GM21529 (cell line): ENCODE measurements around the gene LPGAT1.

ENCODE experiments used
- ATAC-seq: cut with Tn5 transposase; IDR thresholded peaks from one replicate; pipeline ENCODE4 v1.9.1; 2021; ENCODE audit not compliant: unreplicated experiment

Gene LPGAT1

DNA sequence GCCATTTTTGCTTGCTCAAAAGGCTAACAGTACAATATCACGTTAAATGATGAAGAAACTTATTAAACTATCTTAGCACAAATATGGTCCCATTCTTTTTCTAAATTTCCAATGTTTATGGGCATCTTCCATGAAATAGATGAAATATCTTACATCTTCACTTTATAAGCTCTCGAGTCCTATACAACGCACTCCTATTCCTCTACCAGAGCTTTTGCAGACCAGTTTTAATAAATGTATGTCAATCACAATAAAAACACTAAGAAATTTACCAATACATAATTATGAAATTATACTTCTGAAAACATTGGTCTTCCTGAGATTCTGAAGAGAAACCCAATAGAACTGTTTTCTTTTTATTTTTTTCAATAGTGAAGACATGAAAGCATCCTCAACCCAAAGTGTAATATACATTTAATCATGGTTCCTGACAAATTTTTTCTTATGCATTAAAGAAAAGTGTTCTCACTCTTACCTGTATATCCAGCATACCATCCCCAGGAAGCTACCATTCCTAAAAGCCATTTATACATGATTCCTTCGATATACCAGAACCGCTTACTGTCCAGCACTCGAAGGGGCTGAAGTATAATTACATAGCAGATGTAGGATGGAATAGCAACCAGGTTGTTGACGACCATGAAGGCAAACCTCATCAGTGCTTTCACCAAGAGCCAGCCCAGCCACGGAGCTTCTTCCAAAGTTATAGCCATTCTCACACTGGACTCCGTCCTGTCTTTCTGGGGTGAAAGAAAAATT, 1.8 kb downstream of the LPGAT1 start:
- no peak for ATAC-seq

DNA sequence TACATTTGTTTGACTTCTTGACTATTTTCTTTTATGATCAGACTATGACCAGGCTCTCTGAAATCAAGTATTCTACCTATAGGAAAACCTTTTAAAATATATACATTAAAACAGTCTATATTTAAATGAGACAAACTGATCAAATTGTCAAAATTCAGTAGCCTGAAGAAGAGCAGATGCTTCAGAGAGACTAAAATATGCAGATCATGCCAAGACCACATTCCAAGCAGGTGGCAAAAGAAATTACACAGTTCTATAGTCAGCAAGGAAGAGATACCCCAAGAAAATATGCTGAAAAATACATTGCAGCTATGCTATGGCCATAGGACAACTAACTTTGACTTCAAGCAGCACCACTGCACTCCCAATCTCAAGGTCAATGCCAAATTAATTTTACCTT, 3.5 kb downstream of the LPGAT1 start:
- no peak for ATAC-seq

GRCh38 chr1:211825980-211826379, 4.6 kb downstream of the LPGAT1 start:
- no peak for ATAC-seq

DNA sequence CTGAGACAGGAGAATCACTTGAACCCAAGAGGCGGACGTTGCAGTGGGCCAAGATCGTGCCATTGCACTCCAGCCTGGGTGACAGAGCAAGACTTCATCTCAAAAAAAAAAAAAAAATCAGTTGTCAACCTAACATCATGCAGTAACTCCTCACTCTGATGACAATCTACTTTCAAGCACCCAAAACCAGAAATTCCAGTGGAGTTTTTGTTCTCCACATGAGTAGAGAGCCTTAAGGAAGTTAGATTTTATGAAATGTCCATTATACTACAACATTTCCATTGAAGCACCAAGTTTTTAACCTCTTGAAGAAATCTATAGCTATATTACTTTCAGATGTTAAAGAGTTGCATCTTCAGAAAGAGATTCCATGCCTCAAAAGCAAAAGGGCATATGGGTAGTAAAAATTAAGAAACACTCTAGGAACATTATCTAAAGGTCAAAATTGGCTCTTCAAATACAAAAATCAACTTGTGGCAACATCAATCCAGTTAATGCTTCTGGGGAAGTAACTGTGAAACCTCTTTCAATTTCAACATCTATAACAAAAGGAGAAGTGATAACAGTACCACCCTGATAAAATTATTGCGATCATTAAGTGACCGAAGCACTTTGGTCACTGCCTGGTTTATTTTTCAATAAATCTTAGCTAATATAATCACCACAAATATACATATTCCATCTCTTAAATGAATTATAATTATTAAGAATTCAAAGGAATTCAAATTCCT, 7.7 kb downstream of the LPGAT1 start:
- no peak for ATAC-seq

DNA sequence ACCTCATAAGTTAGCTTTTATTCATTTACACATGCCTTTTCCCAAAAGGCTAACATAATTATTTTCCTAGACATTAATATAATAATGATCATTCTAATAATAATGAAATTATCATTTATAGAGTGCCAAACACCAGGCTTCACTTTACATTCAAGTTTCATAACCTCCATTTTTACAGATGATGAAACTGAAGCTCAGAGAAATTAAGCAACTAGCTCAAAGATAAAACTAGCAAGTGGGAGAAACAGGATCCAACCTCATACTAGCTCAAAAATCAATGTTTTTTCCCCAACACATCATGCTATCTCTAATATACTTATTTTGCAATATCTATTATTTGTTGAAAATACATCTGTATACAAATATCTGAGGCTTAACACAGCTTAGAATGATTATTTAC, 14.0 kb downstream of the LPGAT1 start:
- ATAC-seq, result no peak

GRCh38 chr1:211814313-211814712, 16.2 kb downstream of the LPGAT1 start:
- ATAC-seq, result no peak

GRCh38 chr1:211813590-211813989, 17.0 kb downstream of the LPGAT1 start:
- no peak for ATAC-seq

GRCh38 chr1:211812584-211812983, 18.0 kb downstream of the LPGAT1 start:
- ATAC-seq, result no peak

DNA sequence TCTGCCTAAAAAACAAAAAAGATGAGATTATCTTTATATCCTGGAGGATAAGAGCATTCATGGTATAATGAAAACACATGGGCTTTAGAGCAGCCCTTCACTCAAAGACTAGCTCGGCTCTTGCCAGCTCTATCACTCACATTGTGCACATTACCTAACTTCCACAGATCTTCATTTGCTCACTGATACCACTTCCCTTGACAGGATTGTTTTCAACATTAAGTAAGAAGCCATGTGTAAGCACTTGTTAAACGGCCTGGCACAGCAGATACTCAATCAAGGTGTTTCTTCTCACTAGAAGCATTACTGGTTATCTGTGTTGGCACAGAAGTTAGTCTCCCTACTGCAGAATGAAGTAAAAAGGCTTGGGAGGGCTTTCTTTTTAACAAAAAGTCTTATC, 18.7 kb downstream of the LPGAT1 start:
- no peak for ATAC-seq

- no peak for ATAC-seq
Observed at GRCh38 chr1:211811126-211811525, 19.4 kb downstream of the LPGAT1 start.

DNA sequence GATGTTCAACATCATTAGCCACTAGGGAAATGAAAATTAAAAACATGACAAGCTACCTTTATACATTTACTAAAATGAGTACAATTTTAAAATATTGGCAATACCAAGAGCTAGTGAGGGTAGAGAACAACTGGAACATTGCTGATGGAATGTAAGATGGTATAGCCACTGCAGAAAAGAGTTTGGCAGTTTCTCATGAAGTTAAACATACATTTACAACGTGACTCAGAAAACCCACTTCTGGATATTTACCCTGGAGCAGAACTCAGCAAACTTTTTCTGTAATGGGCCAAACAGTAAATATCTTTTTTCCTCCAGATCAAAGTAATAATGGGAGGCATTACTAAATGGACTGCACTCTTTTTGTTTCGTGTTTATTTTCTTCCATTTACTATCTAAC, 22.1 kb downstream of the LPGAT1 start:
- ATAC-seq, result no peak

- no peak for ATAC-seq
Observed at GRCh38 chr1:211804915-211805314, 25.6 kb downstream of the LPGAT1 start.

GRCh38 chr1:211800925-211801607, 29.5 kb downstream of the LPGAT1 start:
- ATAC-seq, result no peak

- ATAC-seq, result no peak
Observed at GRCh38 chr1:211797994-211798393, 32.6 kb downstream of the LPGAT1 start.

- ATAC-seq, result no peak
Observed at GRCh38 chr1:211791979-211792378, 38.6 kb downstream of the LPGAT1 start.

DNA sequence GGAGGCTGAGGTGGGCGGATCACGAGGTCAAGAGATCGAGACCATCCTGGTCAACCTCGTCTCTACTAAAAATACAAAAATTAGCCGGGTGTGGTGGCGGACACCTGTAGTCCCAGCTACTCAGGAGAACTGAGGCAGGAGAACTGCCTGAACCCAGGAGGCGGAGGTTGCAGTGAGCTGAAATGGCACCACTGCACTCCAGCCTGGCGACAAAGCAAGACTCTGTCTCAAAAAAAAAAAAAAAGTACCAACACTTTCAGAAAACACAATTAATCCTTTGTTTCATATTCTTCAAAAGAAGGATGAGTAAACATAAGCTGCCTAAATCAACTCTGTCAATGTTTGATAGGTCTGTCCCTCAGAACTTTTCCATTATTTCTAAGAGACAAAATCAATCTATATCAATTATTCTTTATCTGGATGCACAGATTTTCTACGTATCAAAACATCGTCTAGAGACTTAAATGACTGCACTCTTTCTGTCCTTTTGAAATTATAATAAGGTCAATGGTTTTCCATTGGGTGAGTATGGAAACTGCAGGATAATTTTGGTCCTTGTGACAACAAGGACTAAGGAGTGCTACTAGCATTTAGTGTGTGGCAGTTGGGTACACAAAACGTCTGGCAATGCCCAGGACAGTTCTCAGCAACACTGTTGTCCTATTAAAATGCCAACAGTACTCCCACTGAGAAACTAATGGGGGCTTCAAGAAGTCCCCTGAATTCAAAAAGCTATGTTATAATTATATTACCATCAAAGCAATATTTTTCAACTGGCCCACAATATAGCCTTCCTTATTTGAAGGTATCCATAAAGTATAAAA, 40.7 kb downstream of the LPGAT1 start:
- no peak for ATAC-seq

DNA sequence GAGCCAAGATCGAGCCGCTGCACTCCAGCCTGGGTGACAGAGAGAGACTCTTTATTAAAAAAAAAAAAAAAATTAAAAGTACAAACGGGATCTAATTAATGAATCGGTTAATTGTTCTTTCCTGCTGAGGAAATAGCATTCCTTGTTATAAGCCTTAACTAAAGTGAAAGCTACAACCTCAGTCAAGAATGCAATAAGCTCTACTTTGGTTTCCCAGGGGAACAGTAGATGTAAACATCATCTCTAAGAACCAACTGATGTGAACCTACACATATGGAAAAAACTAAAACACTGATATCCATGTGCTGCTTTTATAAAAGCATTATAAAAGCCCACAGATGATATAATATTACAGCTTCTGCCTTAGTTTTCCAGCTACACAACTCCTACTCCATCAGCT, 41.9 kb downstream of the LPGAT1 start:
- ATAC-seq, result no peak

DNA sequence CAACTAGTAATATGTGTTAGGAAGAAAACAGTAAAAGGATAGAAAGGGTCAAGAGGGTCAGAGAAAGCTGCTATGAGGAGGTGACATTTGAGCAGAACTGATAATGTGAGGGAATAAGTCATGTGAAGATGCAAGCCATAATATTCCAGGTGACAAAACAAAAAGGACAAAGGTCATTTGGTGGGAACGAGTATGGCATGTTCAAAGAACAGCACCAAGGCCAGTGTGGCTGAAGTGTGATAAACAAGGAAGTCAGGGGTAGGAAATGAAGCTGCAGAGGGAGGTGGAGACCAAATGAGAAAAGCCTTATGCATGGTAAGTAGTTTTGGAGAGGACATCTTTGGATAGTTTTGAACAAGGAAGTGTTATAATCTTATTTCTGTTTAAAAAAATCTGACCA, 46.7 kb downstream of the LPGAT1 start:
- ATAC-seq, result no peak

DNA sequence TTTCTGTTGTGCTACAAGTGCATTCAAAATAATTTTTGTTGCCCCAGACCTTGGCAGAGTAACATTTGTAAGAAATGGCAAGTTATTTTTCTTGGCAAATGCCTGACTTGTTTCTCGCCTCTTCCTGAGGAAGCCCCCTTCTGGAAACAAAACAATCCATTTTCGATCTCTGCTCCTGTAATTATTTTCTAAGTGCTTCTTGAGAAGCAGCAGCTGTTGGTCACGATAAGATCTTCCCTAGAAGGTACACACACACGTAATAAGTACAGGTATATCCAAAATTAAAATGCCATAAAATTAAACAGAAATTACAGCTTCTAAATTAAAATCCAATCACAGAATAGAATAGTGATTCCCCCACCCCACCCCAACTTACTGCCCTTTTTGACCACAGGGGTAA, 47.3 kb downstream of the LPGAT1 start:
- no peak for ATAC-seq

DNA sequence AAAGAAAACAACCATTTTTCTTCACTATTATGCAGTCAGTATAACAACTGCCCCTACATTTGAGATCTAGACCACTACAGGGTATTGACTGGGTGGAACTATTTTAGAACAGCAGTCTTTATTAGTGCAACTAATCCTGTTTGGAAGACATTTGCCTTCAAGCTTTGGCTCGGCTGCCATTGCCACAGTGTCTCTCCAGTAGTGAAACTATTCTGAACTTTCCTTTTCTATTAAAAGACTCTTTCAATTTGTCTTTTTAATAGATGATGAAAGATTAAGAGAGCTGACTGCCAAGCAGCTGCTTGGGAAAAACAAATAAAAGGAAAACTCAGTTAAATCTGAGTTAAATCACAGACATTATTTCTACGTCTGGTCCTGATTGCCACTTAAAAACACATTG, 49.3 kb downstream of the LPGAT1 start:
- ATAC-seq, result no peak

- no peak for ATAC-seq
Observed at GRCh38 chr1:211775170-211775569, 55.4 kb downstream of the LPGAT1 start.
